ENCODE results near the gene ZNF334. TPM values are rescaled to one million over a fixed set of nuclear protein-coding genes. Genes with fewer than 3 reads are reported as not detected.

Gene ZNF334
- total RNA-seq, 4 donors from 2014 or later: 0.47 to 2.6 (median 1.4) TPM

DNA sequence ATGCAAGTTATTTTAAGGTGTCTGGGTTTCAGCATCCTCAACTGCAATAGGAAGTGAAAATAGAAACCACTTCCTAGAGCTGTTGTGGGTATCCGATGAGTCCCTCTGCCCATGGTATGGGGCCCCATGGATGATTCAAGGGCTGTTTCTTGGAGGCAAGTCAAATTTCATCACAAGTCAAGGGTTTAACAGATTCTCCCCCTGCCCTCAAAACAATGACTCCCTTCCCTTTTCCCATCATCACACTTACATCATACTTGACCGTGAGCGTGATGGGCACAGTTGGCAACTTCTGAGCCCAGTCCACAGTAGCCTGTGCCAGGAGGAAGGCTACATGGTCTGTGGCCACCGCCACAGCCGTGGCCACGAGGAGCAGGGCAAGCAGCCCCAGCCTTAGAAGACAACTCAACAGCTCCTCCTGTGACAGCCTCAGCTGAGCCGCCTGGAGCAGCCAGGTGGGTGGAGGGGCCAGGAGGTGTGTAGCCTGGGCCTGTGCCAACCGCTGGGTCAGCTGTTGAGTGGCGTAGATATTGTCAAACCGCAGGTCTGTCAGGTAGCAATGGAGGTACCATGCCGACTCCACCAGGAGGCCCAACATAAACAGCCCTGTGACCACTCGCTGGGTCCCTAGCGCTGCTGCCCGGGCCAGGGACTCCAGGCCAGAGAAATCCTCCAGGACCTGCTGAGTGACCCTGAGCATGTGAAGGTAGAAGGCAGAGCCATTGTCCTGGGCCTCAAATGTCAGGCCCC, 31.9 kb upstream of the ZNF334 start:
- TF ChIP-seq POLR2AphosphoS5 (IDR thresholded peaks at IDR 0.05): no peak
- TF ChIP-seq EP300 (IDR thresholded peaks at IDR 0.05): no peak
- TF ChIP-seq POLR2A (IDR thresholded peaks at IDR 0.05): no peak
- TF ChIP-seq, protein P1, sequence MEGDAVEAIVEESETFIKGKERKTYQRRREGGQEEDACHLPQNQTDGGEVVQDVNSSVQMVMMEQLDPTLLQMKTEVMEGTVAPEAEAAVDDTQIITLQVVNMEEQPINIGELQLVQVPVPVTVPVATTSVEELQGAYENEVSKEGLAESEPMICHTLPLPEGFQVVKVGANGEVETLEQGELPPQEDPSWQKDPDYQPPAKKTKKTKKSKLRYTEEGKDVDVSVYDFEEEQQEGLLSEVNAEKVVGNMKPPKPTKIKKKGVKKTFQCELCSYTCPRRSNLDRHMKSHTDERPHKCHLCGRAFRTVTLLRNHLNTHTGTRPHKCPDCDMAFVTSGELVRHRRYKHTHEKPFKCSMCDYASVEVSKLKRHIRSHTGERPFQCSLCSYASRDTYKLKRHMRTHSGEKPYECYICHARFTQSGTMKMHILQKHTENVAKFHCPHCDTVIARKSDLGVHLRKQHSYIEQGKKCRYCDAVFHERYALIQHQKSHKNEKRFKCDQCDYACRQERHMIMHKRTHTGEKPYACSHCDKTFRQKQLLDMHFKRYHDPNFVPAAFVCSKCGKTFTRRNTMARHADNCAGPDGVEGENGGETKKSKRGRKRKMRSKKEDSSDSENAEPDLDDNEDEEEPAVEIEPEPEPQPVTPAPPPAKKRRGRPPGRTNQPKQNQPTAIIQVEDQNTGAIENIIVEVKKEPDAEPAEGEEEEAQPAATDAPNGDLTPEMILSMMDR (IDR thresholded peaks at IDR 0.05): no peak
- Histone ChIP-seq H3K36me3 (no peaks in the 10 kb centered on the region), H3K27me3 (peaks cover 31% of the 10 kb centered on the region), H3K27ac (no peak overlapping the region), H3K4me1 (no peaks in the 10 kb centered on the region), H3K9me3 (no peaks in the 10 kb centered on the region), H3K4me3 (no peak overlapping the region)
- DNase-seq (ENCODE audit: low spot score in 2 of 2): no peak
- WGBS: 90% methylated on average over 6 of the region's 14 CpGs

DNA sequence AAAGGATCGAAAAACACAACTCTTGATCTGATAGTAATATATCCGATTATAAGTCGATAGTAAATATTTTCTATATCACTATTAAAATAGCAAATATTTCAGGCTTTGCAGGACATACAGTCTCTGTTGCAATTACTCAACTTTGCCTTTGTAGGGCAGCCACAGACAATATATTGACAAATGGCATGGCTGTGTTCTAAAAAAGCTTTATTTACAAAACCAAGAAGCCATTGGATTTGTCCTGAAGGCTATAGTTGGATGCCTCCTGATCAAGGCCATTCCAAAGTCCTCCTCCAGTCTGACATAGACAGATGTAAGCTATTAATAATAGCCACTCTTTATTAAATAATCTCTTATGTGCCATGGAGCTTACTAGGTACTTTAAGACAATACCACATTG, 31.2 kb upstream of the ZNF334 start:
- Histone ChIP-seq H3K4me3 (no peak overlapping the region), H3K27ac (no peak overlapping the region), H3K36me3 (no peaks in the 10 kb centered on the region), H3K9me3 (no peaks in the 10 kb centered on the region), H3K4me1 (no peaks in the 10 kb centered on the region), H3K27me3 (peaks cover 32% of the 10 kb centered on the region)
- TF ChIP-seq EP300 (IDR thresholded peaks at IDR 0.05): no peak
- no peak for TF ChIP-seq POLR2A (IDR thresholded peaks at IDR 0.05)
- no peak for TF ChIP-seq POLR2AphosphoS5 (IDR thresholded peaks at IDR 0.05)
- TF ChIP-seq, protein P1 (IDR thresholded peaks at IDR 0.05): no peak
- 90% methylated on average over 3 of the region's 3 CpGs for WGBS
- no peak for DNase-seq (ENCODE audit: low spot score in 2 of 2)

DNA sequence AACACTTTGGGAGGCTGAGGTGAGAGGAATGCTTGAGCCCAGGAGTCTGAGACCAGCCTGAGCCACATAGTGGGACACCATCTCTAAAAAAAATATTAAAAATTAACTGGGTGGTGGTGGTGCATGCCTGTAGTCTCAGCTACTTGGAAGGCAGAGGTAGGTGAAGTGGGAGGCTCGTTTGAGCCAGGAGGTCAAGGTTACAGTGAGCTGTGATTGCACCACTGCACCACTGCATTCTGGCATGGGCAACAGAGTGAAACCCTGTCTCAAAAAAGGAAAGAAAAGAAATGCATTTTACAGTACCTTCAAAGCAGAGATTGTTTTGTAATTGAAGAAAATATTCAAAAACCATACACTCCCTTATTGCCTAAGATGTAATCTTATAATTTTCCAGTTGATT, 30.6 kb upstream of the ZNF334 start:
- no peak for DNase-seq (ENCODE audit: low spot score in 2 of 2)
- H3K27me3 ChIP-seq: peaks cover 38% of the 10 kb centered on the region
- no peaks in the 10 kb centered on the region for H3K4me1 ChIP-seq
- H3K27ac ChIP-seq: no peak overlapping the region
- 53% methylated on average over 1 of the region's 1 CpG for WGBS
- H3K4me3 ChIP-seq: no peak overlapping the region
- no peaks in the 10 kb centered on the region for H3K9me3 ChIP-seq
- no peaks in the 10 kb centered on the region for H3K36me3 ChIP-seq
- no peak for TF ChIP-seq POLR2AphosphoS5 (IDR thresholded peaks at IDR 0.05)
- TF ChIP-seq, protein P1 (IDR thresholded peaks at IDR 0.05): no peak
- TF ChIP-seq POLR2A (IDR thresholded peaks at IDR 0.05): no peak
- no peak for TF ChIP-seq EP300 (IDR thresholded peaks at IDR 0.05)

GRCh38 chr20:46543033-46543432, 29.7 kb upstream of the ZNF334 start:
- H3K9me3 ChIP-seq: no peaks in the 10 kb centered on the region
- TF ChIP-seq, protein P1 (IDR thresholded peaks at IDR 0.05): no peak
- no peak for TF ChIP-seq EP300 (IDR thresholded peaks at IDR 0.05)
- no peak for TF ChIP-seq POLR2A (IDR thresholded peaks at IDR 0.05)
- no peak for TF ChIP-seq POLR2AphosphoS5 (IDR thresholded peaks at IDR 0.05)
- no peak overlapping the region for H3K4me3 ChIP-seq
- no peaks in the 10 kb centered on the region for H3K36me3 ChIP-seq
- no peaks in the 10 kb centered on the region for H3K4me1 ChIP-seq
- H3K27ac ChIP-seq: no peak overlapping the region
- H3K27me3 ChIP-seq: peaks cover 41% of the 10 kb centered on the region
- WGBS: 81% methylated on average over 4 of the region's 4 CpGs
- no peak for DNase-seq (ENCODE audit: low spot score in 2 of 2)

DNA sequence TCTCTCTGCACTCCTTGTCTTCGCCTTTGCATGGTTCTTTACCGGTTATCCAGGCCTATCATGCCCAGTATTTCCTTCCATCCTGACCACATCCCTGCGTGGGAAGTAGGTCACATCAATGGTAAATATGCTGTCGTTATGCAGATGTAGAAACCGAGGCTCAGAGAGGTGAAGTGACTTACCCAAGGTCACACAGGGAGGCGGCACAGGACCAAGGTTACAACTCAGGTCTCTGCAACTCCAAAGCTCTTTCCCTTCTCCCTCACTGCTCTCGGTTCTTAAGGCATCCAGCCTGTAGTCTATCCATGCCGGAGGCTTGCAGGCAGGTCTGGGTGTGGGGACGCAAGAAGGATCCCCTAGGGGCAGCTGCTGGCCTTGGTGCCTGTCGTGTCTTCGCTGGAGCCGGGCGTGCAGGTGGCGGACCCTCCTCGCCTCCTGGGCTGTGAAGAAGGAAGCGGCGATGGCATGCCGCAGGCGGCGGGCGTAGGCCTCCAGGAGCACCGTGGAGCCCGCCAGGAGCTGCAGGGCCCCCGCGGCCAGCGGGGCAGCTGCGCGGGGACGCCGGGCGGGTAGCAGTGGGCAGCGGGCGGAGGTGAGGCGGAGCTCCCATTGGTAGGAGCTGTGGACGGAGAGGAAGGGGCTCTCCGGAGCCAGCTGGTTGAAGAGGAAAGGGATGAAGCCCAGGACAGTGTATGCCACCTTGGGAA, 28.0 kb upstream of the ZNF334 start:
- H3K4me1 ChIP-seq: no peaks in the 10 kb centered on the region
- 64% methylated on average over 36 of the region's 36 CpGs for WGBS
- no peak for DNase-seq (ENCODE audit: low spot score in 2 of 2)
- TF ChIP-seq, protein P1 (IDR thresholded peaks at IDR 0.05): no peak
- TF ChIP-seq EP300 (IDR thresholded peaks at IDR 0.05) (no peak), POLR2A (IDR thresholded peaks at IDR 0.05) (no peak), POLR2AphosphoS5 (IDR thresholded peaks at IDR 0.05) (no peak)
- no peaks in the 10 kb centered on the region for H3K9me3 ChIP-seq
- peaks cover 57% of the 10 kb centered on the region for H3K27me3 ChIP-seq
- no peaks in the 10 kb centered on the region for H3K36me3 ChIP-seq
- no peak overlapping the region for H3K4me3 ChIP-seq
- H3K27ac ChIP-seq: no peak overlapping the region
